Activated CD4-positive, alpha-beta T cell treated with anti-CD3 and anti-CD28 coated beads, Interleukin-10, Interleukin-2, amounts not matched to agents 100 ng/mL and 50 ng/mL, durations not matched to agents 16 hours and 8 hours (primary cell): ENCODE results near the gene GRIPAP1.

Experiments
- DNase-seq: peaks from one replicate; pipeline ENCODE4 v3.0.0-alpha.2; 2020

GRIPAP1 gene

DNA sequence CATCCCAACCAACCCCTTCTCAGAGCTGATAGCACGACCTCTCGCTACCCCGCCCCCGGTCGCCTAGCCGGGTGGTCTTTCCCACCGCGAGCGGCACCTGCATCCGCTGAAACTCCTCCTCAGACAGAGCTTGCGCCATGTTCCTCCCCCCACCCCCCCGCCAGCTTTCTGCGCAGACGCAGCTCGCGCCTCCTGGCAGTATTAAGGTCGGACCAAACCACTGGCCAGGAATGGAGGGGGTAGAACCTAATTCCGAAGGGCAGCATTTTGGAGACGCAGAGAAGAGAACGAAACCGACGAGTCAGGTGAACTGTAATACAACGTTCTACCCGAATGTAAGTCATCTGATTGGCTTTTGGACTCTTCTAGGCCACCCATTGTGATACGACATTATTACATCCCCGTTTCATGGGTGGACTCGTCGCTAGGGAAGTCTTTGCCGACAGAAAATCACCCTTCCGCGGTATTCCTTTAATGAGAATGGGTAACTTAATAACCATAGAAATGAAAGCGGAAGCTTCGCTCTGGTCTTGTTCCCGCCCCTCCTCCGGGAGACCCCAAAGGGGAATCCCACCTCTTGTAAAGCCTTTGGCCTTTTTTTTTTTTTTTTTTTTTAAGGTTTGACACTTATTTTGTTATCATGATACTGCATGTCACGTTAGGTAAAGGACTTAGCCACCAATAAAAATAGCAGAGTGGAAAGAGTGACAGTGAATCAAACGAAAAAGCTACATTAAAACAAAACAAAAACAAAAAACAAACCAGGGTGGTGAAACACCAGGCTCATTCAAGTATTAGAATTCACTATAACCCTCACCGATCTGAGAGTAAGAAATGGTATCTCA is at the start of gene GRIPAP1:
TSS of gene GRIPAP1 (minus strand) at position 174 of the 845 bp plus-strand sequence. CDS start at position 139, 35 bp downstream.
- peak; percentile 85 for DNase-seq

DNA sequence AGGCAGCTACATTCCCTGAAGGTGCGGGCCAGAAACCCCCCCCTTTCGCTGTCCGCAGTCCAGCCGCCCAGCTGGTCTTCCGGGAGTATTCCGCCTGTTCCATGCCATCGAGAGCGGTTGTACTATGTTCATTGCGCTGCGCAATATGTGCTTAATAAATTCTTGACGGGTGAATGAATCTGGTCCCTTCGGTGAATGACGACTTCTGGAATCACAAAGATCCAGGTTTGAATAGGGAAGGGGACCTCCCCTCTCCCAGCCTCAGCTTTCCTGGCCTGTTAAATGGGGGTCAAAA is 41.9 kb upstream of the GRIPAP1 start:
- DNase-seq: no peak

DNA sequence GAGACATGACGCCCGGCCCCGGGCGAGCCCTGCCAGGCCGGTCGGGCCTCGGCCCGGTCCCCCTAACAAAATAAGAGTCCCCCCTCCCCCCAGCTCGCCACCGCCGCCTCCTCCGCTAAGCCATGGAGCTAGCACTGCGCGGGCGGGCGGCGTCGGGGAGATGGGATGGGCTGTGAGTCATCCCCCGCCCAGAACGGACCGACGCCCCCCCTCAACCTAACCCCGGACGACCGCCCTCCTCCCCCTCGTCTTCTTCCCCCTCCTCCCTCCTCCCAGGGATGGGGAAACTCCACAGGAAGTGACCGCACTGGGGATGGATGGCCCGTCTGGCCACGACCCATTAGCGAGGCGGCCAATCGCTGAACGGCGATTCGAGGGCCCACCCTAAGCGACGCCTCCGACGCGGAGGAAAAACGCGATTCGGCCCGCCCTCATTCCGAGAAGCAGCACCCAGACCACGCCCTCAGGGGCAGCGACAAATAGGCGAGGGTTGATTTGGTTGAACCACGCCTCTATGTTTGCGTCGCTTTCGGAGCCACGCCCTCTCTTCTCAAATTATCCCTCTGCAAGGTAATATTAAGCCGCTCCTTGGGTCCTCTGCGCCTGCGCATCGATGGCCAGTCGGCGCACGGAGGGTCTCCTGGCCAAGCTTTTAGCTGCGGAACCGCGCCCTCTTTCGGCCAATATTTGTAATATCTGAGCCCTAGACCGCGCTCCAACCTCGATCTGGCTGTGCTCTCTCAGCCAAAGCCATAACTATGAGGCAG is 41.3 kb upstream of the GRIPAP1 start, which contains the start of gene TFE3:
TSS of gene TFE3 (minus strand) at position 138 of the 767 bp plus-strand sequence. CDS start at position 7, 131 bp downstream.
- DNase-seq: peak; percentile 97

DNA sequence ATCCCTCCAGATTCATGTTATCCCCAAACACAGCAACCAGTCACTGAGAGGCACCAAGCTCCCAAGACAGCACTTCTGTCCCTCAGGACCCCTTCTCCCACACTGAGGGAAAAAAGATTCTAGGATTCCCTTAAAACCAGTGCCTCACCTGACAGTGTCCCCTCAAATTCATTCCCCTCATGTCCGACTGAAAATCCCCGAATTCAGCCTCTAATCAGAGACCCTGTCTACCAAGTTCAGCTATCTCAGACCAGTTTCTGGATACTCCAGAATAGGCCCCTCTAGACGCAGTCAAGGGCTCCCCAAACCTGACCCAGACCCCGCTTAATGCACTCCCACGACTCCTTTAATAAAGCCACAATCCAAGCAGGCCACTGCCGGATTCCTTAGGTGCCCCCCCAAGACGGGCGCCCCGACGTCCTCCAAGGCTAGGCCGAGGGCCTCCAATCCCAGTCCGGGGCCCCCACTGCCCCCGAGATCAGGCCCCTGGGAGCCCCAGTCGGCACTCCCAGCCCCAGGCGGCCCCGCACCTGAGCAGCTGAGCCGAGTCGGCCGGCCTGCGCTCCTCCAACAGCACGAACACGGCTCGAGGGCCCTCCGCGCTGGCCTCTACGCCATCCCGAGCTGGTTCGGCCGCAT is 40.6 kb upstream of the GRIPAP1 start:
- DNase-seq: no peak

DNA sequence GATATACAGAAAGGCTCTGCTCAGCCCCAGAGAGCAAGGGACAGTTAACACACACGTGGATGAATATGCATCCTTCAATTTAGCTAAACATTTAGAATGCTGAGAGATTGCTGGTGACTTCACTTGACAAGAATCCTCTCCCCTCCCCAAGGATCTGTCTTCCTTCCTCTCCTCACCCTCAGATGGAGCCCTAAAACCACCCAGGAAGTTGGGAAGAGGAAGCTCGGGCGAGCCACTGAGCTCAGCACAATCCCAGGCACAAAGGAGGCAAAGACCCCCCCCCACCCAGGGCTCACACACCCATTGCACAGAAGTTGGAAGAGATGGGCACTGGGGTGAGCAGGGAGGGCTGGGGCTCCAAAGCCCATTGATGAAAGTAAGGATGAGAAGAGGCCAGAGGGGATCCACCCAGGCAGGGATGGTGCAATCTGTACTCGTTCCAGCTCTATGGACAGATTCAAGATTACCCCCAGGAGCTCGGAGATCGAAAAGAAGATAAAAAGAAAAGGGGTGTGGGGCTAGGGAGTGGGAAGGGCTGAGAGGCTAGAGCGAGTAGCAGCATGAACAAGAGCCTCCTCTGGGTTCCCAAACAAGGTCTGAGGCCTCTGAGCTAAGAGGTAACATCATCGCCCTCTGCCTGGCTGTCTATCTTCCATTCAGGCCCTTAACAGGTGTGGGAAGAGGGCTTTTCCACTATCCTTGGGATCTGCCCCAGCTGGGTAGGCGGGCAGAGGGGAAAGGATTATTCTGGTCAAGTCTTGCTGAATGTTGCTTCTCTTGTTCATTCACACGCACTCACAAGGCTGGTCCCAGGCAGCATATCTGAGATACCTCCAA is 39.9 kb upstream of the GRIPAP1 start:
- DNase-seq: peak; percentile 23

GRCh38 chrX:49040376-49040955 is 38.4 kb upstream of the GRIPAP1 start:
- DNase-seq: no peak

DNA sequence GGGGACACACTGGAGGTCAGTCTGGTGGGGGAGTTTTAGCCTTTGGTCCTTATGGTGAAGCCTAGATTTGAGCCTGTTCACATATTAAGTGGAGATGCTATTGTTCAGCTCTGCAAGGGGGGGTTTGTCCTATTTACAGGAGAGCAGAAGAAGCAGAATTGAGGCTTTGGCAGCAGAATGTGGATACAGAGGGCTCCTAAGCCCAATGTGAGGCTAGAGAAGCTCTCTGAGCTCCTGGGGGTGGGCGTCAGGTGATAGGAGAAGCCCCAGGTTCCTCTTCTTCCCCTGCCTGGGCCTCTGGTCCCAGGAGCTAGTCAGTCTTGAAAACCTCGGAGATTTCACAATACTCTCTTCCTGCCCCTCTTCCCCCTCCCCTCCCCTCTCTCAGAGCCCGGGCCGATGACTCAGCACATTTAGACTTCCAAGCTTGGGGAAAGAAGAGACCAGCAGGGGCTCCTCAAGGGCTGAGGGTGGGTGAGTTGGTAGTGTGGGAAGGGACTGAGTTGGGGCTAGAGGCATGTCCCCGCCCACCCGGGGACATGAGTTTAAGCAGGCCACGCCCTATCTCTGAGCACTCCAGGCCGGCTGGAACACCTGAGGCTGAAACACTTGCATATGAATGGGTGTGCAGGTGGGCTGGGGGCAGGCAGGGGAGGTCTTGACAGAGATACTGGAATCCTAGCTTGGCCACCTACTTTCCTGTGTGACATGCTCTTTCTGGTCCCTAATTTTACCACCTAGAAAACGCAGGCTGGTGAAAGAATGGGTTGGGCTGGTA is 37.7 kb upstream of the GRIPAP1 start:
- peak; percentile 83 for DNase-seq

DNA sequence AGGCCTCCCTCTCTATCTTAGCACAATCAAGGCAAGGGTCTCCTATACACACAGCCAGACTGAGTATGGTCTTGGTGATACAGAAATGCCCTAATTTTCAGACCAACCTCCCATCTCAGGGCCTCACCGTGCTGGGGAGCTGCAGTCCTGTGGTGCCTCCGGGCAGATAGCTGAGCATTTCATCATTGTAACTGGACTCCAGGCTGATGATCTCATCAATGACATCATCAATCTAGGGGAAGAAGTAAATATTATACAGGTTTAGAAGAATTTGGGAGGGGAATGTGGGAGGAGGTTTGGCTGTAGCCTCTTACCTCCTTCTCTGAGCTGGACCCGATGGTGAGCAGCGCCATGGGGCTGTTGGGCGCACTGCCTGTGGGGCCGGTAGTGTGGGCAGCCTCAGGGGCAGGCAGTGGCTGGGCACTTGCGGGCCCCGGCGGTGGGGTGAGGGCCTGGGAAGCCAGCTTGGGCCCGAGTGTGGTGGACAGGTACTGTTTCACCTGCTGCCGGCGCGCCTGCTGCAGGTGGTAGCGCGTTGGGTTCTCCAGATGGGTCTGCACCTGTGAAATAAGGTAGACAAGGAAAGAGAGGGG is 35.9 kb upstream of the GRIPAP1 start:
- no peak for DNase-seq

DNA sequence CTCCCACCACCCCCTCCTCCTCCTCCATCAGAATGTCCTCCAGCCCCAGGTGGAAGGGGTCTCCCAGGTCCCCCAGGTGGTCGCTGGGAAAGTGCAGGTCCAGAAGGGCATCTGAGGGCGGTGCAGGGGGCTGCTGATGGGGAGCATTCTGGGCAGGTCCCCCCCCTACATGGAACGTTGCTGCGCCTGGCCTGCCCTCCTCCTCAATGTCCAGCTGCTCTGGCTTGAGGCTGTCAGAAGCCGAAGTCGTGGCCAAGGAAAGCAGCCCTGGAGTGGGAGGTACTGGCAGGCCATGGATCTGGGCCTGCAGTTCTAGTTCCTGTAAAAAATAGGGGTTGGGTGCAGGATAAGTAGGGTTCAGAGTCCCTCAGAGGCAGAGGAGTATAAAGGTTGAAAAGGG is 28.2 kb upstream of the GRIPAP1 start:
- no peak for DNase-seq

GRCh38 chrX:49029876-49030275 is 27.8 kb upstream of the GRIPAP1 start:
- DNase-seq: no peak

- no peak for DNase-seq
These were observed 17.7 kb upstream of the GRIPAP1 start for GRCh38 chrX:49019599-49020249.

DNA sequence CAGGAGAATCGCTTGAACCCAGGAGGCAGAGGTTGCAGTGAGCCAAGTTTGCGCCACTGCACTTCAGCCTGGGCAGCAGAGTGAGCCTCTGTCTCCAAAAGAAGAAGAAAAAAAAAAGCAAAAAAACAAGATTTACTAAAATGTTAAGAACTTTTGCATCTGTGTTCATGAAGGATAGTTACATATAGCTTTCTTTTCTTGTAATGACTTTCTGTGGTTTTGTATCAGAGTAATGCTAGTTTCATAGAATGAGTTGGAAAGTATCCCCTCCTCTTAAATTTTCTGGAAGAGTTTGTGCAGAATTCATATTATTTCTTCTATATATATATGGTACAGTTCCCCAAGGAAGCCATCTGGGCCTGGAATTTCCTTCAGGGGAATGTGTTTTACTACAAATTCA is 17.0 kb upstream of the GRIPAP1 start:
- peak; percentile 22 for DNase-seq

DNA sequence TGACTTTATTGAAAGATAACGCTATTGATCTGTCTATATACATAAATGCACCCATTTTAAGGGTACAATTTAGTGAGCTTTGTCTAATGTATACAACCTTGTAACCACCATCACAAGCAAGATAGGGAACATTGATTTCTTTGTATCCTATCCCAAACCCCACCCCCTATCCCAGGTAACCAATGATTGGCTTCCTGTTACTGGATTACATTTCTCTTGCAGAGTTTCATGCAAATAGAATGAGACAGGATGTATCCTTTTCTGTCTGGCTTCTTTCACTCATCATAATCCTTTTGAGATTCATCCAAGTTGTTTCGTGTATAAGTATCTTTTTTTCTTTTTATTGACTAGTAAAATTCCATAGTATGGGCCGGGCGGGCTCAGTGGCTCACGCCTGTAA is 1.6 kb upstream of the GRIPAP1 start:
- DNase-seq: no peak

GRCh38 chrX:49001521-49002090 is 458 bp downstream of the GRIPAP1 start:
- DNase-seq: peak; percentile 59

- no peak for DNase-seq
These were observed 1.4 kb downstream of the GRIPAP1 start for GRCh38 chrX:49000636-49001035.

GRCh38 chrX:48999030-48999429 is 3.0 kb downstream of the GRIPAP1 start:
- peak; percentile 31 for DNase-seq

DNA sequence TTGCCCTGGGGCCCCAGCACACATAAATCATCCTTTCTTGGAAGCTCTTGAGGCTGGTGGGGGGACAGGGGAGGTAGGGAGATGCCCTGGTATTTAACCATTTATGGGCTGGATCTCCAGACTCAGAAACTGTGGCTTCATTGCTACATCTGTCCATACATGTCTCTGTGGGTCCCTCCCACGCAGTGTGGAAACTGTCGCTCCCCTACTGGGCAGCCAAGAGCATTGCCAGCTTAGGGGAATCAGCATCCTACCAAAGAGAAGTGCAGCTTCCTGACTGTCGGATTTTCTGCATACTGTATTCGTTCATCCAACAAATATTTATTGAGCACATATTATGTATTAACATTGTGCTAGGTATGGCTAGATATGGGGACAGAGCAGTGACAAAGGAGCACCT is 3.7 kb downstream of the GRIPAP1 start:
- no peak for DNase-seq

- DNase-seq: no peak
These were observed 4.2 kb downstream of the GRIPAP1 start for GRCh38 chrX:48997865-48998264.

GRCh38 chrX:48997455-48997854 is 4.6 kb downstream of the GRIPAP1 start:
- no peak for DNase-seq

DNA sequence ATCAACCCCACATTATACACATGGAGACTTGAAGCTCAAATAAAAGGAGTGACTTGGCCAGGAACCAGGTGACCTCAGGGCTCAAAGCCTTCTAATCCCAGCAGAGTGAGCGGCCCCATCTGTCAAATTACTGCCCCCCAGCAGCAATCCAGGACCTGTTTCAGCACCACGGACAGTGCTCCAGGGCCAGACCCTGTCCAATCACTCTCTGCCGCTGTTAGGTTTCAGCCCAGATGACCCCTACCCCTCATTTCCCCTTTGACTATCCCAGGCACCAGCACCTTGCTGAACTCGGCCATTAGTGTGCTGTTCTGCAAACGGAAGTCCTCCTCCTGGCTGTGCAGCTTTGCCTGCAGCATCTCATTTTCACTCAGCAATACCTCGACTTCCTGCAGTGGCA is 5.1 kb downstream of the GRIPAP1 start:
- DNase-seq: no peak
